GM19240 (cell line): ENCODE results near the gene FAM149B1.
"Not testable (repeated sequence)": the region's sequence is repeated elsewhere in the genome, so short reads cannot be mapped to it uniquely, and the experiment has no call there.

Experiments used
- DNase-seq: peaks from one replicate; pipeline ENCODE4 v3.0.0; 2011; ENCODE audit warnings: low spot score; ENCODE audit not compliant: insufficient read length

The FAM149B1 gene

DNA sequence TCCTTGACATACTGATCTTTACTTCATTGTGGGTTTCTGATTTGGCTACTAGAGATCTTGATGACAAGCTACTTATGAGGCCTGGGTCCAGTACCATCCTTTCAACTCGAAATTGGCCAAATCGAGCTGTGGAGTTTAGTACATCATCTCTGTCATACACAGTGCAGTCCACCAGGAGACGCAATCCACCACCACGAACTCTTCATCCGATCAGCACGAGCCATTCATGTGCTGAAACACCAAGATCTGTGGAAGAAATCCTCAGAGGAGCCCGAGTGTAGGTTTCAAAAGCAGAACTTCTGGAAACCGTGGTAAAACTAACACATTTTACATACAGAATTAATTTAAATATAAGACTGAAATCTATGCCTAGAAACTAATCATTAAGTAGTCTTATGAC lies 65.0 kb downstream of the FAM149B1 start:
- DNase-seq, result no peak

DNA sequence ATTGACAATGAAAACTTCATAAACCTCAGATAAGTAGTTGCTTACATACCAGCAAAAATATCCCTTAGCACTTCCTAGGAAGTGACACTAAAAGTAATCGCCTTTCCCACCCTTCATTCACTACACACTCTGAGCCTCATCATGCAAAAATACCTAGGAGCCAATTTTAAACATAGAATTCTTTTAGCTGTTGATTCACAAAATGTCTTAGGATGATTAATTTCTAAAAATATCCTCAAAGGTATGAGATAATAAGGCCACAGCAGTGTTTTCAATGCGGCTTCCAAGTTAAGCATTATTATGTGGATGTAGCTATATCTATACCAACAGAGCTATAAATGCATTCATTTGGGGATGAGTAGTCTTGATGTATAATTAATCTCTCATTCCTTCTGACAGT lies 66.0 kb downstream of the FAM149B1 start:
- no peak for DNase-seq

DNA sequence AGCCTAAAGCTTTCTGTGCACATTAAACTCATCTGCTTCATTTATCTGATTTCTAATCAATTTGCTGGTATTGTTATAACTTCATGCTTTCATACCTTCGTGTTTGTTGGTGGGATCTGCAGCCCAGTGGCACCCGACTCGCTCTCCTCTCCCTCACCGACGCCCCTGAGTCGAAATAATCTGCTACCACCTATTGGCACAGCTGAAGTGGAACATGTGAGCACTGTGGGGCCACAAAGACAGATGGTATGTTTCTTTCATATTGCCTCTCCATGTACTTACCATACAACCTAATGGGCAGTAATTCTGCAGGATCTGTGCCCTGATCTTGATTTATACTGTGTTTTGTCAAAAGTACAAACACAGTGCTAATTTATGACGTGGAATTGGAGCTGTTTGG lies 66.8 kb downstream of the FAM149B1 start:
- DNase-seq, result no peak

DNA sequence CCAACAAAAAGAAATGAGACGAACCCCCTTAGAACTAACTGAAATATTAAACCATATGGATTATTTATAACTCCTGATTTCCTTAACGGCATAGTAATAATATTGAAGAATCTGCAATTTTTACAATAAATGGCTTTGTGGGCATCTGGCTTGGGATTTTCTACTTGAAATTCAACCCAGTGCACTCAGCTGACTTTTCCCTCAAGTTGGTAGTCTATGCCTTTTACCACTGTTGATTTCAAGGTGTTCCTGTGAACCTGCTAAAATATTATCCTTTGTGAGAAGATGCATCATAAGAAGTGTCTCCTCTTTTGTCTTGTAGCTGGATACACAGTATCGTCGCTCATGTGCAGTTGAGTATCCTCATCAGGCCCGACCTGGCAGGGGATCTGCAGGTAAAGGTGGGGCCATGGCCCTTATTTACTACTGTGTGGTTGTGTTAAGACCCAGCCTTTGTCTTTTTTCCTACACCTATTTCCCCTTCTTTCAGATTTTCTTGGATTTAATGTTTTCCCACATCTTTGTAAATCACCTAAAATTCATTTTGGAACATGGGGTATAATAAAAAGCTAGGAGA lies 71.2 kb downstream of the FAM149B1 start:
- DNase-seq, result no peak

DNA sequence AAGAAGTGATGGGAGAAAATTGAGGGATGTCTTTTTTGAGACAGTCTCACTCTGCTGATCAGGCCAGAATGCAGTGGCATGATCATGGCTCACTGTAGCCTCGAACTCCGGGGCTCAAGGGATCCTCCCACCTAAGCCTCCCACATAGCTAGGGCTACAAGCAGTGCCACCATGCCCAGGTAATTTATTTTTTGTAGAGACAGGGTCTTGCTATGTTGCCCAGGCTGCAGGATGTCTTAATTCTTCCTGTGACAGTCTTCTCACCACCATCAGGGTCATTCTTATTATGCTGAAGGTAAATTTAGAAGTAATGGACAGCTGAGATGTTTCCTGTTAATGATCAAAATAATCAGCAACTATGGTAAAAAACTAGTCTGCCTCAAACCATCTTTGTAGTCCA lies 72.0 kb downstream of the FAM149B1 start:
- no peak for DNase-seq

DNA sequence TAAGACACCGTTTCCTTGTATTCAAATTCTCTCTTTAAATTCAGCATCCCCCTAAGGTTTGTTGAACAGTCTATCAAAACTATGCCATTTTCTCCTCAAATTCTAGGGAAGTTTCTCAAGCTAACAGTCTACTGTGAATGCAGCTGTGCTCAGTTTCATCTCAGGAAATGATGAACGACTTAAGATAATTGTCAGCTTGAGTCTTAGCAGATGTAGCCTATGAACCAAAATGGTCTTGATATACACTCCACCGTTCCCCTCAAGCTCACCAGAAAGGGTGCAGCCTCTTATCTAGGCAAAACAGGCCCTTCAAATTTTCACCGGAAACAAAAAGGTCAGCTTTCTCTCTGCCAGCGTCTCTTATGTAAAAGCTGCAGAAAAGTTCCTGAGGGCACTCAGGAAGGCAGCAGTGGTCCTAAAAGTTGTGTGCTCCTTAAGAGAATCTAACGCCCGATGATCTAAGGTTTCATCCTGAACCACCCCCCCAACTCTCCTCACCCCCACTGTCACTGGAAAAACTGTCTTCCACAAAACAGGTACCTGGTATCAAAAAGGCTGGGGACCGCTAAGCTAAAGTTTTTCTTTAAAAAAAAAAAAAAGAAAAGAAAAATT lies 77.1 kb downstream of the FAM149B1 start:
- DNase-seq, result no peak

DNA sequence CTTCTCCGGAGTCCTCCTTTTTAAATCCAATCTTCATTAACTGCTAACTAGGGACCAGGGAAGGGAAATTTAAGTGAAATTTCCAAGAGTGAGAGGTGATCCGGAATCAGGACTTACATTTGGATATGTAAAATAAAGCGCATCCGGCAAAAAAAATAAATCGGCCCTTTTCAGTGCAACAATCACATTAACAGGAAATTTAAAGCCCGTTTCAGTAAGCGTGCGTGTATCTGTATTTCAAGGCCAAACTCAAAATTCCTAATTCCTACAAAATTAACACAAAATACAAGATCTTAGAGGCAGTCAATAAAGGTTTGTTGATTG lies 78.4 kb downstream of the FAM149B1 start:
- no peak for DNase-seq

DNA sequence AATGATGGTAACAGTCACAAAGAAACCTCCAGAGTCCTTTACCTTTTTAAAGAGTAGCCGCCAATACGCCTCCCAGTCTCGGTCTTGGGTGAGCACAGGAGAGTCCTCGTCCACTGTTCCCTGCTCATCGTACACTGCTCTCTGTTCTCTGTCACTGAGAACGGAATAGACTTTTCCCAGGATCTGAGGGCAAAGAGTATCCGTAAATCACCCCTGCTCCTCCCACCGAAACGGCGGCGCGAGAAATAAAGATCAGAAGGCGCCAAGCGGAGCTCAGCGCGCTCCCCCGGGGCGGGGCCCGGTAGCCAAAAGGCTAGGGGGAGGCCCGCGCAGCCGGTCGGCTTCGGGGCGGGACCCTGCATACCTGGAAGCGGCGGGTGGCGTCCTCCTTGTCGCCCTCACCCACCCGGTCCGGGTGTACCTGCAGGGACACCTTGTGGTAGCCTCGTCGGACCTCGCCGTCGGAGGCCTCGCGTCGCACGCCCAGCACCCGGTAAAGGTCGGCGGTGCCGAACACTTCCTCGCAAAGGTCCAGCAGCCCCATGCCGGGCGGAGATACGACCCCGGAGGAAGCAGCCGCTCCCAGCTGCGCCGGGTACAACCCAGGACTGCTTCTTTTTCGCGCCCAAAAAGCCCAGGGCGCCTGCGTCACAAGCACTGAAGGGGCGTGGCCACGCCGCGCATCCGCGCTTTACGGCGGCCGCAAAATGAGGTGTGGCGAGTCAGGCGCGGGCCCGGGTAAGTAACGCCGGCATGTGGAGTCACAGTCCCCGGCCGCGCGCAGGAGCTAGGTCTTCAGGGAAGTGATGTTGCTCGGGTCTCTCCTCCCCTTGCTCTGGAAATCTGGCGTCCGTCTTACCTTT lies 79.0 kb downstream of the FAM149B1 start, which contains the start of gene DNAJC9:
Gene DNAJC9, minus strand, starts transcription at position 610 of the 863 bp plus-strand sequence. Its CDS starts 66 bp downstream, at position 544.
- peak; percentile 60 for DNase-seq

DNA sequence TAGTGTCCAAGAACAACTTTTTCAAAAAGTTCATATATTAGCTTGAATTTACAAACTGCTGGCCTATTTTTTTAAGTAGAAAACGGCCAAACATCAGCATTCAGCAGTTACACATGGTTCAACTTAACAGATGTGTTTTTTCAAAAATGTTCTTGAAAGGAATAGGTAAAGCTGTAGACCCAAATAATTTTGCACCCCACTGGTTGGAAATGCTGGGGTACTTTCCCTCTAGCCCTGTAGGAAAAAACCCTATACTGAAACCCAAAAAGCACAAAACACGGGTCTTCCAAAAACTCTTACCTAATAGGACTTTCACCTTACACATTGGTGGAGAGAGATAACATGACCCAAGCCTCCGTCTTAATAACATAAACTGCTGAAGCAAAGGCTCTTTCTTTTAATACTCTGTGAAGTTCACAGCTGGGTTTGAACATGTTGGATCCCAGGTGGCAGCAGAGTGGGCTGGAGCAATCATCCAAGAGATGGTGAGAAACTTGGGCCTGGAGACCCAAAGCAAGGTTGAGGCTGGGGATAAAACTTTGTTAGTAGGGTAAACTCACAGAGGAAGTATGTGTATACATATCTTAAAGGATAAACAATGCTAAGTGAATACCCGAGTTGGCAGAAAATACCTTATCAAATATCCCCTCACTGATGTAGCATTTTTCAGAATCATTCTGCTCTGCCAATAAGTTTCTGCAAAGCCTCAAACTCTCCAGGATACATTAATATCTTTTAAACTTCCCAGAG lies 79.8 kb downstream of the FAM149B1 start:
- no peak for DNase-seq

DNA sequence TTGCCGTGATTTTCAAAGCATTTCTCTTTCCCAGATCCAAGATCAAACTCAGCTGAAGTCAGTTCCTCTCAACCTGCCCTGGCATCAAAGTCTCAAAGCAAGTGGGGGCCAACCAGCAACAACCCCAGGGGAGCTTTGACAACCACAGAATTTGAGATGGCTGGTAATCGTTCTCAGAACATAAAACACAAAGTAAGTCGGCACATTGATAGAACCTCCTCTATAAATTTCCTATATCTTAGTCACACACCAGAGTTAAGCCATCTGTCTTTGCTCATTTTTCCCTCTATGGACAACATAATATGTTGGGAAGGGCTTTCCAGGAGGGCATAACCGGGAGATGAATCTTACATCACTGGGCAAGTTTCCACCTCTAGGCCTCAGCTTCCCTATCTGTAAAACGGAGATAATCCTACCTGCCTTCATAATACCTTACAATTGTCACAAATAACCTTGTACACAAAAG lies 80.4 kb downstream of the FAM149B1 start:
- DNase-seq, result no peak

DNA sequence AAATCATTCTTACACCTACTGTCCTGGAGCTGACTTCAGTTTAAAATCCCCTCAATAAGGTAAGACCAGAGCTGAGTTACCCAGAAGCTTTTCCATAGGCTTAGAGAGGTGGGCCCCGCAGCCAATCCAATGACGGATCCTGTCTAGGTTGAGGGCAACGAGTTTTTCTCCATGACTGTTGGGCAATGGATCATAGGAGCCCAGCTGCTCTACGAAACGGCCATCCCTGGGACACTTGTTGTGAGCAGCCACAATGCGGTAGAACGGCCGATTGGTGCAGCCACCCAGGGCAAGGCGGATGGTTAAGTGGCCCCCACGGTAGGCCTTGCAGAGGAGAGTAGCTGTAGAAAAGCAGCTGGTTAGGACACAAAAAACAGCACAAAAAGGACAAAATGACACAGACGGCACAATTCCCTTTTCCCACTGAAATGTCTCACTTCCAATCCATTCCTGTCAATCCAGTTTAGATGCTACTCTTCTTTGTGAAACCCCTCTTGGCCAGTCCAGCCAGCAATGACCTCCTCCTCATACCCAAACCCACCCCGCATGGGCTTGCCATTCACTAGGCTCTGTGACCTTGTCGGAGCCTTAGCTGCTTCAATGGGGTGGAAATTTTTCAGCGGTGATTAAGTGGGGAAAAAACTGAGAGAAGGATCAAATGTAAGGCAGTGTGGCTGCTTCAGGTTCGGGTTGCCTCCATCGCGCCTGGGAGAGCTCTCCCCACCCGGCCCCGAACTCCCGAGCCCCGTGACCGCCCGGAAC lies 83.9 kb downstream of the FAM149B1 start:
- DNase-seq, result no peak

DNA sequence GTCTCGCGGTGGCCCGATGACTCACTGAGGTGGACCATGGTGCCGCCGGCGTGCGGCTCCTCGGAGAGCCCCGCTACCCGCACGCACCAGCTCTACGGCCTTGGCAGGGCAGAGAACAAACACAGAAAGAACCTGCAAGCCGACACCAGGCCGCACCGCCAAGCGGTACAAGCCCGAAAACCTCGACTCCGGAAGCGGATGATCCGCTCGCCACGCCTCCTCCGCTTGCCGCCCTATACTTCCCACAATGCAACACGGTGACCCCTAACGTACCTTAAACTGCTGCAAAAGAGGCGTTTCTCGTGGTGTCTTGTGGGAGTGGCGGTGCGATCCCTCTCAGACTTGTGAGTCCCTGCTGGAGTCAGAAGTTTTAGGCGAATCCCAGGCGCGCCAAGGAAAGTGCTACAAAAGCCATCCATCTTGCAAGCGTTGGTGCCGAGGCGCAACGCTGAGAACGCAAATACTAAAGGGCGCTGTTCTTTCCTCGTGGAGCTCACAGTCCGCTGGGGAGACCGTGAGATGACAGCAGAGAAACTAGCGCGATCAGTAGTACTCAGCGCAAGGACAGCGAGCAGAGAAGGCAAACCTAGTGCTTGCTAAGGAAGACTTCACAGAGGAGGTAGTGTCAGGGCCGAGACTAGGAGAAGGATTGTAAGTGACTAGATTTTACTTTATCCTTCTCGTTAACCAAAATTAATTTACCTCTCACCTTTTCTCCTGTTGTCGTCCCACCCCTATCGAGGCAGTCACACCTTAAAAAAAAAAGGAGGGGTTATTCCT lies 84.7 kb downstream of the FAM149B1 start, which contains the start of gene MRPS16:
Gene MRPS16, minus strand, starts transcription at position 200 of the 780 bp plus-strand sequence. Its CDS starts 162 bp downstream, at position 38.
- peak; percentile 64 for DNase-seq

DNA sequence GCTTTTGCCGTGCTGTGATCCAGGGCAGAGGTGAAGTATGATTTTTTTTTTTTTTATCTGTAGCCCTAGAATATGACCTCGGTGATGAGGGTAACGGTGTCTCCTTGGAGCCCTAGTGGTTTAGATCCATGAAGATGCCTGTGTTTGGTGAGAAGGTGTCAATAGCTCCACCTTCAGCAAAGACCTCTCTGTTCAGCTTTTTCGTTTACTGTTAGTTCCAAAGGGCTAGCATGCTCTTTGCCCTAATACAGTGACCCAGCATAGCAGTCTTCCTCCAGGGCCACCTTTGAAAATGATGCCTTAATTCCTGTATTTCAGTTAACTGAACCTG lies 85.3 kb downstream of the FAM149B1 start:
- DNase-seq, result peak; percentile 8

DNA sequence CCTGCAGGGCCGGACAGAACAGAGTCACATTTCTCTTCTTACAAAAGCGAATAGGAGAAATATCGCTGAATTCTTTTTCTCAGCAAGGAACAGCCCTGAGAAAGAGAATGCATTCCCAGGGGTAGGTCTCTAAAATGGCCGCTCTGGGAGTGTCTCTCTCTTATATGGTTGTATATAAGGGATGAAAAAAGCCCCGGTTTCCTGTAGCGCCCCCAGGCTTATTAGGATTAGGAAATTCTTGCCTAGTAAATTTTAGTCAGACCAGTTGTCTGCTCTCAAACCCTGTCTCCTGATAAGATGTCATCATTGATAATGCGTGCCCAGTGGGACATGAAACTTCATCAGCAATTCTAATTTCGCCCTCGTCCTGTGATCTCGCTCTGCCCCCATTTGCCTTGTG lies 90.7 kb downstream of the FAM149B1 start:
- DNase-seq, result not testable (repeated sequence)

DNA sequence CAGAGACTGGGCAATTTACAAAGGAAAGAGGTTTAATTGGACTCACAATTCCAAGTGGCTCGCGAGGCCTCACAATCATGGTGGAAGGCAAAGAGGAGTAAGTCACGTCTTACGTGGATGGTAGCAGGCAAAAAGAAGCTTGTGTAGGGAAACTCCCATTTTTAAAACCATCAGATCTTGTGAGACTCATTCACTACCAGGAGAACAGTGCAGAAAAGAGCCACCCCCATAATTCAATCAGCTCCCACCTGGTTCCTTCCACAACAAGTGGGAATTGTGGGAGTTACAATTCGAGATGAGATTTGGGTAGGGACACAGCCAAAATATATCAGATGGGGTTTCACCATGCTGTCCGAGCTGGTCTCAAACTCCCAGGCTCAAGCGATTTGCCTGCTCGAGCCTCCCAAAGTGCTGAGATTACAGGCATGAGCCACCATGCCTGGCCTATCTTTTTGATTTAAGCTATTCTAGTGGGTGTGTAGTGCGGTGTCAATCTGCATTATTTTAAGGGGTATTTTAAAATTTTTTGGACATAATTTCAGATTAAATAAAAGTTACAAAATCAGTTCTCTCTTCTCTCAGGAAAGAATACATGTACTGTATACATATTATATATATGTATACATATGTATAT lies 93.6 kb downstream of the FAM149B1 start:
- no peak for DNase-seq

DNA sequence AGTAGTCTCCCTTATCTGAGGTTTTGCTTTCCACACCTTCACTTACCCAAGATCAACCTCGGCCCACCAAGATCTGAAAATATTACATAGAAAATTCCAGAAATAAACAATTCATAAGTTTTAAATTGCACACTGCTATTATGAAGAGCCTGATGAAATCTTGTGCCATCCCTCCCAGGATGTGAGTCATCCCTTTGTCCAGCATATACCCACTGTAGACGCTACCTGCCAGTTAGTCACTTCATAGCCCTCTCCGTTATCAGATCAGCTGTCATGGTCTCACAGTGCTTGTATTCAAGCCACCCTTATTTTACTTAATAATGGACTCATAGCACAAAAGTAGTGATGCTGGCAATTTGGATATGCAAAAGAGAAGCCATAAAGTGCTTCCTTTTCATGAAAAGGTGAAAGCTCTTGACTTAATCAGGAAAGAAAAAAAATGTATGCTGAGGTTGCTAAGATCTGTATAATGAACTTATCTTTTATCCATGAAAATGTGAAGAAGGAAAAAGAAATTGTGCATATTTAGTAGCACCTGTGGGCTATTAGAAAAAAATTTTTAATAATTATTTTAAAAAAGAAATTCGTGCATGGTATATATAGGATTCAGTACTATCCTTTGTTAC lies 94.3 kb downstream of the FAM149B1 start:
- DNase-seq, result no peak

DNA sequence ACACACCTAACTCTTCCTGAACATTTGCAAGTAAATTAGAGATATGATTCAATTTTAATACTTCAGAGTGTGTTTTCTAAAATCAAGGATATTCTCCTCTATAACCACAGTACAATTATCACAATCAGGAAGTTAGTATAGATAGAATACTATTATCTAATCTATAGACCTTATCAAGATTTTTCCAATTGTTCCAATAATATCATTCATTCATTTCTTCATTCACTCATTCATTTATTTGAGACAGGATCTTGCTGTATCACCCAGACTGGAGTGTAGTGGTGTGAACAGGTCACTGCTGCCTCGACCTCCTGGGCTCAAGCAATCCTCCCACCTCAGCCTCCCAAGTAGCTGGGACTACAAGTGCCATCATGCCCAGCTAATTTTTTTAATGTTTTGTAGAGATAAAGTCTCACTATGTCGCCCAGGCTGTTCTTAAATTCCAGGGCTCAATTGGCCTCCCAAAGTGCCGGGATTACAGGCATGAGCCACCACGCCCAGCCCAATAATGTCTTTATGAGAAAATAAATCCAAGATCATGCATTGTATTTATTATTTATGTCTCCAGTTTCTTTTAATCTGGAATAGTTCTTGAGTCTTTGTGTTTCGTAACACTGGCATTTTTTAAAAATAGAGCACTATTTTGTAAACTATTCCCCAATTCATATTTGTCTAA lies 95.1 kb downstream of the FAM149B1 start:
- DNase-seq, result no peak

DNA sequence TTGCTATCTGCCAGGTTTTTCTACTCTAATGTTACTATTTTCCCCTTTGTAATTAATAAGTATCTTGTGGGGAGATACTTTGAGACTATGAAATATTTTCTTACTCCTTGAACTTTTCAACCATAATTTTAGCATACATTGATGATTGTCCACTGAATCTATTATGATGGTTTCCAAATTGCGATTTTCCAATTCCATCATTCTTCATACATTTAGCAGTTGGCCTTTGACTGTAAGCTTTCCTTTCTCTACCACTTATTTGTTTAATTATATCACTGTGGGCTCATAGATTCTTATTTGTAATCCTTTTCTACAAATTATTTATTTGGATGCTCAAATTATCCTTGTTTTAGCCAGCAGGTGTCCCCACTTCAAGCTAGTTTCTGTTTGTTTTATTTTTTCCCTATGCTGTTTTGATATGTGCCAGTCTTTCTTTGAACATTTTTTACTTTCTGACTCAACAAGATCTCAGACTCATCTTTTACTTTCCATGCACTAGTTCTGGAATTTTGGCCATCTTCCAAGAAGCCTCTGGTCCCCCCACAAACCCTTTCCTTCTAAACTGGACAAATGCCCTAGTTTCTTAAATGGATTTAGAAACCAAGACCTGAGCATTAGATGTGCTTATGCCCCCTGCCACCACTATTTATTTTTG lies 95.9 kb downstream of the FAM149B1 start:
- DNase-seq, result no peak
